HepG2 (cell line): ENCODE measurements around the gene C22orf39. TPM values are rescaled to one million over a fixed set of nuclear protein-coding genes. Genes with fewer than 3 reads are reported as not detected.

Experiments
- ATAC-seq: fragments of 200-7000 bp; cut with Tn5 transposase; 3 replicates; pipeline ENCODE4 v1.9.1; 2020; ENCODE audit warnings: mild to moderate bottlenecking, moderate library complexity
- BruUV-seq: library from RNA; stranded (reverse); fragments of 400-500 nt; replicated peaks from 2 replicates; lab custom pipeline; 2021; lab: Mats Ljungman, UMichigan
- CTCF ChIA-PET: fragments of 300-600 bp; formaldehyde crosslinking; extraction: SDS; loops from one replicate; lab custom pipeline; 2021; ENCODE audit warnings: low total read pairs, inconsistent platforms, low intra/inter-chr PET ratio; lab: Yijun Ruan, JAX
- POLR2A ChIA-PET: fragments of 350-600 bp; sonication (Branson Sonifier 250); formaldehyde crosslinking; loops from one replicate; lab custom pipeline; 2020; ENCODE audit warnings: antibody characterized with exemption, inconsistent platforms; lab: Yijun Ruan, JAX
- DNase-seq: peaks from one replicate; pipeline ENCODE4 v3.0.0-alpha.2; 2015; ENCODE audit warnings: low spot score
- FAIRE-seq: peaks from 3 replicates; lab custom pipeline; 2011; peaks lifted over from hg19 to GRCh38; lab: Jason Lieb, UNC
- H2AFZ ChIP-seq: one replicate; pipeline ENCODE4 v1.6.1; 2011; ENCODE audit warnings: low read length, inconsistent platforms
- H3K27ac ChIP-seq: fragments of 300-600 bp; 3 replicates; pipeline ENCODE4 v1.8.0; 2011; ENCODE audit warnings: mixed run types, mild to moderate bottlenecking, mixed read lengths, low read length, inconsistent platforms; ENCODE audit not compliant: insufficient read depth; ENCODE audit errors: extremely low read length
- H3K27me3 ChIP-seq, 2 experiments: fragments of 200-600 bp in 1 of 2; 2 replicates in 1 of 2; 3 replicates in 1 of 2; pipeline versions ENCODE4 v1.6.0 to v1.8.0; 2011; ENCODE audit warnings: low read length in 2 of 2, mild to moderate bottlenecking in 2 of 2, moderate library complexity in 2 of 2, inconsistent platforms in 1 of 2; ENCODE audit not compliant: insufficient read depth in 2 of 2, control insufficient read depth in 1 of 2
- H3K36me3 ChIP-seq, 2 experiments: fragments of 200-600 bp in 1 of 2; replicated peaks in 1 of 2; 2 replicates in 1 of 2; 3 replicates in 1 of 2; pipeline versions ENCODE4 v1.5.1 to v1.8.0; 2011; ENCODE audit warnings: low read length in 2 of 2, inconsistent platforms in 1 of 2; ENCODE audit not compliant: insufficient read depth in 2 of 2, control insufficient read depth in 1 of 2
- H3K4me1 ChIP-seq: 2 replicates; pipeline ENCODE4 v1.5.1; 2012; ENCODE audit warnings: low read length, inconsistent platforms; ENCODE audit not compliant: insufficient read depth
- H3K4me2 ChIP-seq: 2 replicates; pipeline ENCODE4 v1.6.0; 2011; ENCODE audit warnings: low read depth, low read length, inconsistent platforms
- H3K4me3 ChIP-seq, 3 experiments: fragments of 200-600 bp in 1 of 3; sonication (generic), shearing (Covaris generic) in 1 of 3; replicated peaks in 1 of 3; 2 replicates each; pipeline ENCODE4 v1.5.1; 2011 to 2016; ENCODE audit warnings: low read length in 3 of 3, inconsistent platforms in 2 of 3, low read depth in 2 of 3, mild to moderate bottlenecking in 2 of 3, control low read depth in 1 of 3, mixed read lengths in 1 of 3; ENCODE audit not compliant: insufficient read depth in 1 of 3
- H3K79me2 ChIP-seq: one replicate; pipeline ENCODE4 v1.6.1; 2011; ENCODE audit warnings: low read length, inconsistent platforms; ENCODE audit not compliant: insufficient read depth
- H3K9ac ChIP-seq: 2 replicates; pipeline ENCODE4 v1.6.0; 2011; ENCODE audit warnings: mild to moderate bottlenecking, low read depth, low read length, inconsistent platforms; ENCODE audit not compliant: insufficient read depth
- H3K9me3 ChIP-seq: 2 replicates; pipeline ENCODE4 v1.5.1; 2012; ENCODE audit warnings: mild to moderate bottlenecking, low read length
- H4K20me1 ChIP-seq: 2 replicates; pipeline ENCODE4 v1.6.0; 2011; ENCODE audit warnings: inconsistent platforms, mild to moderate bottlenecking, low read length, moderate library complexity; ENCODE audit not compliant: insufficient read depth
- AHR ChIP-seq: IDR thresholded peaks from 2 replicates; pipeline ENCODE4 v1.6.1; 2018; ENCODE audit warnings: missing genetic modification reagents, missing compliant biosample characterization
- E2F5 ChIP-seq: sonication (generic); formaldehyde crosslinking; conservative IDR thresholded peaks from 2 replicates; pipeline ENCODE4 v1.4.0; 2020; ENCODE audit warnings: missing genetic modification reagents
- RAD21 ChIP-seq: fragments of 450-650 bp; formaldehyde crosslinking; IDR thresholded peaks from 2 replicates; pipeline ENCODE4 v1.5.0; 2020; ENCODE audit warnings: mild to moderate bottlenecking
- SCMH1 ChIP-seq: sonication (generic); formaldehyde crosslinking; IDR thresholded peaks from 2 replicates; pipeline ENCODE4 v1.9.0; 2021; ENCODE audit warnings: missing genetic modification reagents, mild to moderate bottlenecking, borderline replicate concordance
- SRSF9 ChIP-seq: fragments of 200-400 bp; formaldehyde crosslinking; IDR thresholded peaks from 2 replicates; pipeline ENCODE4 v1.6.1; 2018; ENCODE audit warnings: borderline replicate concordance, mild to moderate bottlenecking, low read depth, low read length; ENCODE audit not compliant: insufficient read depth, poor library complexity, severe bottlenecking
- XRCC5 ChIP-seq: fragments of 200-400 bp; formaldehyde crosslinking; optimal IDR thresholded peaks from 2 replicates; pipeline ENCODE3; 2017; ENCODE audit warnings: mild to moderate bottlenecking, low read length
- ZNF10 ChIP-seq: sonication (generic); formaldehyde crosslinking; IDR thresholded peaks from 2 replicates; pipeline ENCODE4 v1.4.0; 2020; ENCODE audit warnings: mild to moderate bottlenecking, low read depth, missing genetic modification reagents, borderline replicate concordance
- ZNF260 ChIP-seq: sonication (generic); formaldehyde crosslinking; IDR thresholded peaks from 2 replicates; pipeline ENCODE4 v1.4.0; 2020; ENCODE audit warnings: missing genetic modification reagents, low read depth, mild to moderate bottlenecking, borderline replicate concordance
- ZNF281 ChIP-seq: sonication (generic); formaldehyde crosslinking; IDR thresholded peaks from 2 replicates; pipeline ENCODE4 v1.4.0; 2020; ENCODE audit warnings: missing genetic modification reagents, borderline replicate concordance
- ZNF343 ChIP-seq: sonication (generic); formaldehyde crosslinking; IDR thresholded peaks from 2 replicates; pipeline ENCODE4 v1.4.0; 2020; ENCODE audit warnings: mild to moderate bottlenecking, missing genetic modification reagents
- ZNF414 ChIP-seq: sonication (generic); formaldehyde crosslinking; IDR thresholded peaks from 2 replicates; pipeline ENCODE4 v1.5.0; 2020; ENCODE audit warnings: missing genetic modification reagents
- ZNF670 ChIP-seq: sonication (generic); formaldehyde crosslinking; IDR thresholded peaks from 2 replicates; pipeline ENCODE4 v1.8.0; 2022; ENCODE audit warnings: mild to moderate bottlenecking, missing genetic modification reagents, borderline replicate concordance
- WGBS: methylation state at CpG from one replicate; pipeline ENCODE4 v1.1.6; 2017; ENCODE audit warnings: low lambda C conversion rate; 5-methylcytosine and 5-hydroxymethylcytosine counted together
- in situ Hi-C: cut with HindIII; loops from 2 replicates; pipeline ENCODE4 v1.10.0; 2017; ENCODE audit warnings: low pct_unique_long_range_greater_than_20kb; ENCODE audit not compliant: extremely low pct_ligation_motif_present
- intact Hi-C: fragments of 100-400 bp; cut with micrococcal nuclease; formaldehyde crosslinking; loops from one replicate; pipeline ENCODE4 v1.10.0; 2022; ENCODE audit not compliant: unreplicated experiment
- polyA plus RNA-seq, 8 experiments: library from polyadenylated mRNA; depleted of rRNA in 3 of 8; stranded (reverse) in 7 of 8; unstranded in 1 of 8; fragments of >200 nt; fragmentation: Illumina TruSeq in 4 of 8; extraction: Trizol in 4 of 8; gene quantifications; 2 replicates each; pipeline versions ENCODE4 v1.2.1 to v1.2.3, GENCODE V29; 2011 to 2016; ENCODE audit warnings: low read depth in 4 of 8, missing spikeins in 1 of 8, mixed read lengths in 1 of 8; ENCODE audit not compliant: insufficient read depth in 1 of 8
- total RNA-seq, 5 experiments: library from RNA; depleted of rRNA; stranded (reverse); fragments of >200 nt; fragmentation: Illumina TruSeq; extraction: Trizol; gene quantifications; 2 replicates each; pipeline ENCODE4 v1.2.3, GENCODE V29; 2016; ENCODE audit warnings: low read depth in 1 of 5

The C22orf39 gene
- total and polyA plus RNA-seq, 2 of the 13 experiments (the other 11 are each of a cell fraction or from before 2014, with no cell fraction given), result 23.4 to 26.4 TPM

GRCh38 chr22:19430890-19431541 is 16.5 kb downstream of the C22orf39 start (continued):
- no peak for TF ChIP-seq SRSF9
- no peak for TF ChIP-seq XRCC5
- peak; percentile 17; the same call in 1 of the 2 replicates for TF ChIP-seq RAD21 (CRISPR knock-in tag)
- 0 out of 2 replicates have a peak, but pooled peaks have one; percentile 66 for TF ChIP-seq ZNF670
- TF ChIP-seq ZNF343 (CRISPR knock-in tag), result peak; percentile 2; the same call in 1 of the 2 replicates
- TF ChIP-seq ZNF260 (CRISPR knock-in tag), result no peak
- 0 out of 2 replicates have a peak, but pooled peaks have one; percentile 25 for TF ChIP-seq E2F5 (CRISPR knock-in tag)
- no peak for TF ChIP-seq SCMH1 (CRISPR knock-in tag)

GRCh38 chr22:19429950-19430889 is 17.3 kb downstream of the C22orf39 start:
- peak overlapping the region; percentile 86 to 91 (median 88) for H3K4me3 ChIP-seq
- no TSS peak for BruUV-seq
- FAIRE-seq, result no peak
- peak; percentile 3; the same call in 1 of the 3 replicates for ATAC-seq
- peak overlapping the region; percentile 92 for H3K9ac ChIP-seq
- H2AFZ ChIP-seq, result no peak overlapping the region
- peak overlapping the region; percentile 98 for H3K4me2 ChIP-seq
- H3K27me3 ChIP-seq, result no peaks in the 10 kb centered on the region; a peak in 1 of 5 replicates
- ChIA-PET POLR2A (interaction anchor here (2.1 kb wide), 1 partner anchor 49 kb away, joined by 12 read pairs; the partner anchor contains the start of genes CDC45 and UFD1), CTCF (no interaction called here)
- in situ Hi-C loops (no loop called here), intact Hi-C loops (loop anchor here (2.0 to 5.0 kb wide), 2 partner anchors 49 to 253 kb away; partner anchors contain the start of genes CDC45, SLC25A1 and UFD1)
- no peaks in the 10 kb centered on the region for H3K9me3 ChIP-seq
- H3K27ac ChIP-seq, result peak overlapping the region; percentile 87
- peaks cover 66% of the 10 kb centered on the region for H3K79me2 ChIP-seq
- H4K20me1 ChIP-seq, result peaks cover 47% of the 10 kb centered on the region
- DNase-seq, result peak; percentile 75
- WGBS, result 7% methylated on average over 11 of the region's 12 CpGs
- H3K4me1 ChIP-seq, result peaks cover 53% of the 10 kb centered on the region
- H3K36me3 ChIP-seq, result peaks cover 3 to 23% of the 10 kb centered on the region in 2 experiments; a peak in 4 of 5 replicates
- no peak for TF ChIP-seq AHR (CRISPR knock-in tag)
- TF ChIP-seq ZNF10, result no peak
- TF ChIP-seq ZNF281, result peak; percentile 69; the same call in 1 of the 2 replicates
- TF ChIP-seq ZNF414 (CRISPR knock-in tag), result 0 out of 2 replicates have a peak, but pooled peaks have one; percentile 38
